NOMO-1 treated with dmso at 0.1 percent for 144 hours (cell line): ENCODE results near the gene JPT1.
"Not testable (repeated sequence)": the region's sequence is repeated elsewhere in the genome, so short reads cannot be mapped to it uniquely, and the experiment has no call there.

Source experiments
- DNase-seq: peaks from one replicate; lab custom pipeline; 2025; ENCODE audit not compliant: unreplicated experiment; lab: John Stamatoyannopoulos, UW

The JPT1 gene

GRCh38 chr17:75154195-75155106 lies at the start of gene JPT1:
JPT1 (minus strand) TSS chr17:75154512; CDS start chr17:75154397, 115 bp downstream.
- DNase-seq: peak; percentile 95

- no peak for DNase-seq
These were observed 45.7 kb upstream of the JPT1 start for GRCh38 chr17:75199886-75200618.

- no peak for DNase-seq
These were observed 40.6 kb upstream of the JPT1 start for GRCh38 chr17:75194879-75195278.

- DNase-seq: peak; percentile 13
These were observed 37.3 kb upstream of the JPT1 start for GRCh38 chr17:75191584-75191983.

- no peak for DNase-seq
These were observed 34.3 kb upstream of the JPT1 start for GRCh38 chr17:75188614-75189013.

- DNase-seq: no peak
These were observed 29.9 kb upstream of the JPT1 start for GRCh38 chr17:75183999-75184884.

- peak; percentile 80 for DNase-seq
These were observed 28.5 kb upstream of the JPT1 start, which contains the start of gene SUMO2 for GRCh38 chr17:75182569-75183436. SUMO2 (minus strand) TSS chr17:75182959; CDS start chr17:75182834, 125 bp downstream.

GRCh38 chr17:75182319-75182568 lies 27.9 kb upstream of the JPT1 start:
- no peak for DNase-seq

GRCh38 chr17:75181608-75182318 lies 27.5 kb upstream of the JPT1 start:
- DNase-seq: no peak

GRCh38 chr17:75181110-75181509 lies 26.8 kb upstream of the JPT1 start:
- DNase-seq: no peak

- DNase-seq: no peak
These were observed 24.1 kb upstream of the JPT1 start for GRCh38 chr17:75178453-75178852.

- no peak for DNase-seq
These were observed 22.3 kb upstream of the JPT1 start for GRCh38 chr17:75176625-75177024.

GRCh38 chr17:75174996-75175395 lies 20.7 kb upstream of the JPT1 start:
- DNase-seq: no peak

- no peak for DNase-seq
These were observed 19.2 kb upstream of the JPT1 start for GRCh38 chr17:75173526-75173925.

- DNase-seq: no peak
These were observed 14.7 kb upstream of the JPT1 start for GRCh38 chr17:75168998-75169397.

- DNase-seq: not testable (repeated sequence)
These were observed 10.3 kb upstream of the JPT1 start for GRCh38 chr17:75164606-75165005.

GRCh38 chr17:75163074-75163473 lies 8.8 kb upstream of the JPT1 start:
- no peak for DNase-seq

GRCh38 chr17:75160211-75160610 lies 5.9 kb upstream of the JPT1 start:
- no peak for DNase-seq

- DNase-seq: no peak
These were observed 5.1 kb upstream of the JPT1 start for GRCh38 chr17:75159196-75160031.
